HepG2 (cell line): ENCODE data around the gene CAPSL. TPM values are rescaled to one million over a fixed set of nuclear protein-coding genes. Genes with fewer than 3 reads are reported as not detected.

ENCODE experiments used
- ATAC-seq: fragments of 200-7000 bp; cut with Tn5 transposase; 3 replicates; pipeline ENCODE4 v1.9.1; 2020; ENCODE audit warnings: mild to moderate bottlenecking, moderate library complexity
- BruUV-seq: library from RNA; stranded (reverse); fragments of 400-500 nt; replicated peaks from 2 replicates; lab custom pipeline; 2021; lab: Mats Ljungman, UMichigan
- CTCF ChIA-PET: fragments of 300-600 bp; formaldehyde crosslinking; extraction: SDS; loops from one replicate; lab custom pipeline; 2021; ENCODE audit warnings: low total read pairs, inconsistent platforms, low intra/inter-chr PET ratio; lab: Yijun Ruan, JAX
- POLR2A ChIA-PET: fragments of 350-600 bp; sonication (Branson Sonifier 250); formaldehyde crosslinking; loops from one replicate; lab custom pipeline; 2020; ENCODE audit warnings: antibody characterized with exemption, inconsistent platforms; lab: Yijun Ruan, JAX
- DNase-seq: peaks from one replicate; pipeline ENCODE4 v3.0.0-alpha.2; 2015; ENCODE audit warnings: low spot score
- FAIRE-seq: peaks from 3 replicates; lab custom pipeline; 2011; peaks lifted over from hg19 to GRCh38; lab: Jason Lieb, UNC
- H2AFZ ChIP-seq: one replicate; pipeline ENCODE4 v1.6.1; 2011; ENCODE audit warnings: low read length, inconsistent platforms
- H3K27ac ChIP-seq: fragments of 300-600 bp; 3 replicates; pipeline ENCODE4 v1.8.0; 2011; ENCODE audit warnings: mixed run types, mild to moderate bottlenecking, mixed read lengths, low read length, inconsistent platforms; ENCODE audit not compliant: insufficient read depth; ENCODE audit errors: extremely low read length
- H3K27me3 ChIP-seq, 2 experiments: fragments of 200-600 bp in 1 of 2; 2 replicates in 1 of 2; 3 replicates in 1 of 2; pipeline versions ENCODE4 v1.6.0 to v1.8.0; 2011; ENCODE audit warnings: low read length in 2 of 2, mild to moderate bottlenecking in 2 of 2, moderate library complexity in 2 of 2, inconsistent platforms in 1 of 2; ENCODE audit not compliant: insufficient read depth in 2 of 2, control insufficient read depth in 1 of 2
- H3K36me3 ChIP-seq, 2 experiments: fragments of 200-600 bp in 1 of 2; replicated peaks in 1 of 2; 2 replicates in 1 of 2; 3 replicates in 1 of 2; pipeline versions ENCODE4 v1.5.1 to v1.8.0; 2011; ENCODE audit warnings: low read length in 2 of 2, inconsistent platforms in 1 of 2; ENCODE audit not compliant: insufficient read depth in 2 of 2, control insufficient read depth in 1 of 2
- H3K4me1 ChIP-seq: 2 replicates; pipeline ENCODE4 v1.5.1; 2012; ENCODE audit warnings: low read length, inconsistent platforms; ENCODE audit not compliant: insufficient read depth
- H3K4me2 ChIP-seq: 2 replicates; pipeline ENCODE4 v1.6.0; 2011; ENCODE audit warnings: low read depth, low read length, inconsistent platforms
- H3K4me3 ChIP-seq, 3 experiments: fragments of 200-600 bp in 1 of 3; sonication (generic), shearing (Covaris generic) in 1 of 3; replicated peaks in 1 of 3; 2 replicates each; pipeline ENCODE4 v1.5.1; 2011 to 2016; ENCODE audit warnings: low read length in 3 of 3, inconsistent platforms in 2 of 3, low read depth in 2 of 3, mild to moderate bottlenecking in 2 of 3, control low read depth in 1 of 3, mixed read lengths in 1 of 3; ENCODE audit not compliant: insufficient read depth in 1 of 3
- H3K79me2 ChIP-seq: one replicate; pipeline ENCODE4 v1.6.1; 2011; ENCODE audit warnings: low read length, inconsistent platforms; ENCODE audit not compliant: insufficient read depth
- H3K9ac ChIP-seq: 2 replicates; pipeline ENCODE4 v1.6.0; 2011; ENCODE audit warnings: mild to moderate bottlenecking, low read depth, low read length, inconsistent platforms; ENCODE audit not compliant: insufficient read depth
- H3K9me3 ChIP-seq: 2 replicates; pipeline ENCODE4 v1.5.1; 2012; ENCODE audit warnings: mild to moderate bottlenecking, low read length
- H4K20me1 ChIP-seq: 2 replicates; pipeline ENCODE4 v1.6.0; 2011; ENCODE audit warnings: inconsistent platforms, mild to moderate bottlenecking, low read length, moderate library complexity; ENCODE audit not compliant: insufficient read depth
- MAF1 ChIP-seq: sonication (generic); formaldehyde crosslinking; IDR thresholded peaks from 2 replicates; pipeline ENCODE4 v1.5.0; 2020; ENCODE audit warnings: missing genetic modification reagents, borderline replicate concordance
- MEIS2 ChIP-seq: sonication (generic); formaldehyde crosslinking; IDR thresholded peaks from 2 replicates; pipeline ENCODE4 v1.9.0; 2021; ENCODE audit warnings: mild to moderate bottlenecking, missing genetic modification reagents
- NR2F2 ChIP-seq: IDR thresholded peaks from 2 replicates; pipeline ENCODE4 v1.6.1; 2012; ENCODE audit warnings: low read depth, inconsistent platforms, borderline replicate concordance
- ZBTB20 ChIP-seq: sonication (generic); formaldehyde crosslinking; IDR thresholded peaks from 2 replicates; pipeline ENCODE4 v1.8.1; 2023; ENCODE audit warnings: missing genetic modification reagents, low read depth, mild to moderate bottlenecking, borderline replicate concordance
- ZNF839 ChIP-seq: sonication (generic); formaldehyde crosslinking; IDR thresholded peaks from 2 replicates; pipeline ENCODE4 v1.4.0; 2020; ENCODE audit warnings: missing genetic modification reagents, mild to moderate bottlenecking, borderline replicate concordance
- ZSCAN25 ChIP-seq: sonication (generic); formaldehyde crosslinking; IDR thresholded peaks from 2 replicates; pipeline ENCODE4 v1.8.0; 2022; ENCODE audit warnings: mild to moderate bottlenecking, missing genetic modification reagents
- ZSCAN9 ChIP-seq: IDR thresholded peaks from 2 replicates; pipeline ENCODE4 v1.6.1; 2016; ENCODE audit warnings: borderline replicate concordance
- in situ Hi-C: cut with HindIII; loops from 2 replicates; pipeline ENCODE4 v1.10.0; 2017; ENCODE audit warnings: low pct_unique_long_range_greater_than_20kb; ENCODE audit not compliant: extremely low pct_ligation_motif_present
- intact Hi-C: fragments of 100-400 bp; cut with micrococcal nuclease; formaldehyde crosslinking; loops from one replicate; pipeline ENCODE4 v1.10.0; 2022; ENCODE audit not compliant: unreplicated experiment
- polyA plus RNA-seq, 8 experiments: library from polyadenylated mRNA; depleted of rRNA in 3 of 8; stranded (reverse) in 7 of 8; unstranded in 1 of 8; fragments of >200 nt; fragmentation: Illumina TruSeq in 4 of 8; extraction: Trizol in 4 of 8; gene quantifications; 2 replicates each; pipeline versions ENCODE4 v1.2.1 to v1.2.3, GENCODE V29; 2011 to 2016; ENCODE audit warnings: low read depth in 4 of 8, missing spikeins in 1 of 8, mixed read lengths in 1 of 8; ENCODE audit not compliant: insufficient read depth in 1 of 8
- total RNA-seq, 5 experiments: library from RNA; depleted of rRNA; stranded (reverse); fragments of >200 nt; fragmentation: Illumina TruSeq; extraction: Trizol; gene quantifications; 2 replicates each; pipeline ENCODE4 v1.2.3, GENCODE V29; 2016; ENCODE audit warnings: low read depth in 1 of 5
- TF ChIP-seq, protein P1 (sequence below): sonication (generic); formaldehyde crosslinking; IDR thresholded peaks from 2 replicates; pipeline ENCODE4 v1.5.0; 2020; ENCODE audit warnings: mild to moderate bottlenecking, missing genetic modification reagents
- TF ChIP-seq, protein P2 (sequence below): sonication (generic); formaldehyde crosslinking; IDR thresholded peaks from 2 replicates; pipeline ENCODE4 v1.4.0; 2020; ENCODE audit warnings: low read depth, mild to moderate bottlenecking, missing genetic modification reagents
- TF ChIP-seq, protein P3 (sequence below): IDR thresholded peaks from 2 replicates; pipeline ENCODE4 v1.6.1; 2016
- TF ChIP-seq, protein P4 (sequence below): sonication (generic); formaldehyde crosslinking; IDR thresholded peaks from 2 replicates; pipeline ENCODE4 v1.4.0; 2020; ENCODE audit warnings: low read depth, mild to moderate bottlenecking, missing genetic modification reagents
- TF ChIP-seq, protein P5 (sequence below): sonication (generic); formaldehyde crosslinking; IDR thresholded peaks from 2 replicates; pipeline ENCODE4 v1.4.0; 2020; ENCODE audit warnings: missing genetic modification reagents, borderline replicate concordance

The CAPSL gene
- total and polyA plus RNA-seq, 2 of the 13 experiments (the other 11 are each of a cell fraction or from before 2014, with no cell fraction given) = not detected

DNA sequence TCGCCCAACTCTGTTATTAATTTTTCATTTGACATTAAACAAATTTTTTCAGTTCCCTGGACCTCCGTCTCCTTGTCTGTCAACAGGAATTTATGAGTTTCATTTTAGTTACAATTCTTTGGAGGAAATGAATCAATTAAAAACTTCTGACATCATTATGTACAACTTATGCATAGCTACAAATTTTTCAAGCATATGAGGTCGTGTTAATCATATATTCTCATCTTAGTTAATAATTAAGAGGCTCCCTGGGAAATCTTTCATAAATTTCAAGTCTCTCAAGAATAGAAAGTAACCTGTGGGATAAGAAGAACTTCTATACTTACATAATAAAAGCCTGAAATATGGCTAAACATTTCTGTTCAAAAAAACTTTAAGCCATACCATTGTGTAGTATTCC is 49.4 kb upstream of the CAPSL start (continued):
- TF ChIP-seq ZNF839 (CRISPR knock-in tag) (no peak), NR2F2 (no peak)
- TF ChIP-seq, all 625 proteins: peak for 0

DNA sequence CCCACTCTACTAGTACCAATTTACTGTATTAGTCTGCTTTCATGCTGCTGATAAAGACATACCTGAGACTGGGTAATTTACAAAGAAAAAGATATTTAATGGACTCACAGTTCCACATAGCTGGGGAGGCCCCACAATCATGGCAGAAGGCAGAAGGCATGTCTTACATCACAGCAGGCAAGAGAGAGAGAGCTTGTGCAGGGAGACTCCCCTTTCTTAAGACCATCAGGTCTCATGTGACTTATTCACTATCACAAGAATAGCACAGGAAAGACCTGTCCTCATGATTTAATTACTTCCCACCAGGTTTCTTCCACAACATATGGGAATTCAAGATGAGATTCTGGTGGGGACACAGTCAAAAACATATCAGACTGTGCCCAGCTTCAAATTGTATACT is 41.3 kb upstream of the CAPSL start:
- H3K36me3 ChIP-seq = no peaks in the 10 kb centered on the region
- ATAC-seq = no peak
- H3K4me1 ChIP-seq = no peaks in the 10 kb centered on the region
- no peaks in the 10 kb centered on the region for H3K79me2 ChIP-seq
- no peak overlapping the region for H3K9ac ChIP-seq
- peaks cover 21% of the 10 kb centered on the region for H3K9me3 ChIP-seq
- H4K20me1 ChIP-seq = no peaks in the 10 kb centered on the region
- no peak overlapping the region for H3K4me3 ChIP-seq
- in situ Hi-C loops (no loop called here), intact Hi-C loops (no loop called here)
- ChIA-PET CTCF (no interaction called here), POLR2A (no interaction called here)
- H3K4me2 ChIP-seq = no peak overlapping the region
- no peak for FAIRE-seq
- BruUV-seq = no TSS peak
- no peak for DNase-seq
- no peak overlapping the region for H3K27ac ChIP-seq
- H2AFZ ChIP-seq = no peak overlapping the region
- no peaks in the 10 kb centered on the region for H3K27me3 ChIP-seq
- TF ChIP-seq, protein P1, sequence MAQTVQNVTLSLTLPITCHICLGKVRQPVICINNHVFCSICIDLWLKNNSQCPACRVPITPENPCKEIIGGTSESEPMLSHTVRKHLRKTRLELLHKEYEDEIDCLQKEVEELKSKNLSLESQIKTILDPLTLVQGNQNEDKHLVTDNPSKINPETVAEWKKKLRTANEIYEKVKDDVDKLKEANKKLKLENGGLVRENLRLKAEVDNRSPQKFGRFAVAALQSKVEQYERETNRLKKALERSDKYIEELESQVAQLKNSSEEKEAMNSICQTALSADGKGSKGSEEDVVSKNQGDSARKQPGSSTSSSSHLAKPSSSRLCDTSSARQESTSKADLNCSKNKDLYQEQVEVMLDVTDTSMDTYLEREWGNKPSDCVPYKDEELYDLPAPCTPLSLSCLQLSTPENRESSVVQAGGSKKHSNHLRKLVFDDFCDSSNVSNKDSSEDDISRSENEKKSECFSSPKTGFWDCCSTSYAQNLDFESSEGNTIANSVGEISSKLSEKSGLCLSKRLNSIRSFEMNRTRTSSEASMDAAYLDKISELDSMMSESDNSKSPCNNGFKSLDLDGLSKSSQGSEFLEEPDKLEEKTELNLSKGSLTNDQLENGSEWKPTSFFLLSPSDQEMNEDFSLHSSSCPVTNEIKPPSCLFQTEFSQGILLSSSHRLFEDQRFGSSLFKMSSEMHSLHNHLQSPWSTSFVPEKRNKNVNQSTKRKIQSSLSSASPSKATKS (CRISPR knock-in tag) = no peak
- TF ChIP-seq ZSCAN9 (no peak), MAF1 (no peak), MEIS2 (no peak), ZSCAN25 (CRISPR knock-in tag) (no peak), ZBTB20 (no peak)
- TF ChIP-seq, protein P2, sequence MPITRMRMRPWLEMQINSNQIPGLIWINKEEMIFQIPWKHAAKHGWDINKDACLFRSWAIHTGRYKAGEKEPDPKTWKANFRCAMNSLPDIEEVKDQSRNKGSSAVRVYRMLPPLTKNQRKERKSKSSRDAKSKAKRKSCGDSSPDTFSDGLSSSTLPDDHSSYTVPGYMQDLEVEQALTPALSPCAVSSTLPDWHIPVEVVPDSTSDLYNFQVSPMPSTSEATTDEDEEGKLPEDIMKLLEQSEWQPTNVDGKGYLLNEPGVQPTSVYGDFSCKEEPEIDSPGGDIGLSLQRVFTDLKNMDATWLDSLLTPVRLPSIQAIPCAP (CRISPR knock-in tag) = no peak
- TF ChIP-seq, protein P3, sequence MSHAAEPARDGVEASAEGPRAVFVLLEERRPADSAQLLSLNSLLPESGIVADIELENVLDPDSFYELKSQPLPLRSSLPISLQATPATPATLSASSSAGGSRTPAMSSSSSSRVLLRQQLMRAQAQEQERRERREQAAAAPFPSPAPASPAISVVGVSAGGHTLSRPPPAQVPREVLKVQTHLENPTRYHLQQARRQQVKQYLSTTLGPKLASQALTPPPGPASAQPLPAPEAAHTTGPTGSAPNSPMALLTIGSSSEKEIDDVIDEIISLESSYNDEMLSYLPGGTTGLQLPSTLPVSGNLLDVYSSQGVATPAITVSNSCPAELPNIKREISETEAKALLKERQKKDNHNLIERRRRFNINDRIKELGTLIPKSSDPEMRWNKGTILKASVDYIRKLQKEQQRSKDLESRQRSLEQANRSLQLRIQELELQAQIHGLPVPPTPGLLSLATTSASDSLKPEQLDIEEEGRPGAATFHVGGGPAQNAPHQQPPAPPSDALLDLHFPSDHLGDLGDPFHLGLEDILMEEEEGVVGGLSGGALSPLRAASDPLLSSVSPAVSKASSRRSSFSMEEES = no peak
- TF ChIP-seq, protein P4, sequence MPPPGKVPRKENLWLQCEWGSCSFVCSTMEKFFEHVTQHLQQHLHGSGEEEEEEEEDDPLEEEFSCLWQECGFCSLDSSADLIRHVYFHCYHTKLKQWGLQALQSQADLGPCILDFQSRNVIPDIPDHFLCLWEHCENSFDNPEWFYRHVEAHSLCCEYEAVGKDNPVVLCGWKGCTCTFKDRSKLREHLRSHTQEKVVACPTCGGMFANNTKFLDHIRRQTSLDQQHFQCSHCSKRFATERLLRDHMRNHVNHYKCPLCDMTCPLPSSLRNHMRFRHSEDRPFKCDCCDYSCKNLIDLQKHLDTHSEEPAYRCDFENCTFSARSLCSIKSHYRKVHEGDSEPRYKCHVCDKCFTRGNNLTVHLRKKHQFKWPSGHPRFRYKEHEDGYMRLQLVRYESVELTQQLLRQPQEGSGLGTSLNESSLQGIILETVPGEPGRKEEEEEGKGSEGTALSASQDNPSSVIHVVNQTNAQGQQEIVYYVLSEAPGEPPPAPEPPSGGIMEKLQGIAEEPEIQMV (CRISPR knock-in tag) = no peak
- TF ChIP-seq, protein P5, sequence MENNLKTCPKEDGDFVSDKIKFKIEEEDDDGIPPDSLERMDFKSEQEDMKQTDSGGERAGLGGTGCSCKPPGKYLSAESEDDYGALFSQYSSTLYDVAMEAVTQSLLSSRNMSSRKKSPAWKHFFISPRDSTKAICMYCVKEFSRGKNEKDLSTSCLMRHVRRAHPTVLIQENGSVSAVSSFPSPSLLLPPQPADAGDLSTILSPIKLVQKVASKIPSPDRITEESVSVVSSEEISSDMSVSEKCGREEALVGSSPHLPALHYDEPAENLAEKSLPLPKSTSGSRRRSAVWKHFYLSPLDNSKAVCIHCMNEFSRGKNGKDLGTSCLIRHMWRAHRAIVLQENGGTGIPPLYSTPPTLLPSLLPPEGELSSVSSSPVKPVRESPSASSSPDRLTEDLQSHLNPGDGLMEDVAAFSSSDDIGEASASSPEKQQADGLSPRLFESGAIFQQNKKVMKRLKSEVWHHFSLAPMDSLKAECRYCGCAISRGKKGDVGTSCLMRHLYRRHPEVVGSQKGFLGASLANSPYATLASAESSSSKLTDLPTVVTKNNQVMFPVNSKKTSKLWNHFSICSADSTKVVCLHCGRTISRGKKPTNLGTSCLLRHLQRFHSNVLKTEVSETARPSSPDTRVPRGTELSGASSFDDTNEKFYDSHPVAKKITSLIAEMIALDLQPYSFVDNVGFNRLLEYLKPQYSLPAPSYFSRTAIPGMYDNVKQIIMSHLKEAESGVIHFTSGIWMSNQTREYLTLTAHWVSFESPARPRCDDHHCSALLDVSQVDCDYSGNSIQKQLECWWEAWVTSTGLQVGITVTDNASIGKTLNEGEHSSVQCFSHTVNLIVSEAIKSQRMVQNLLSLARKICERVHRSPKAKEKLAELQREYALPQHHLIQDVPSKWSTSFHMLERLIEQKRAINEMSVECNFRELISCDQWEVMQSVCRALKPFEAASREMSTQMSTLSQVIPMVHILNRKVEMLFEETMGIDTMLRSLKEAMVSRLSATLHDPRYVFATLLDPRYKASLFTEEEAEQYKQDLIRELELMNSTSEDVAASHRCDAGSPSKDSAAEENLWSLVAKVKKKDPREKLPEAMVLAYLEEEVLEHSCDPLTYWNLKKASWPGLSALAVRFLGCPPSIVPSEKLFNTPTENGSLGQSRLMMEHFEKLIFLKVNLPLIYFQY (CRISPR knock-in tag) = no peak
